Activated CD8-positive, alpha-beta T cell treated with anti-CD3 and anti-CD28 coated beads, Interleukin-2, amount 10 ng/mL, durations not matched to agents 7 days and 5 days (primary cell): ENCODE results near the gene STAU1. TPM values are rescaled to one million over a fixed set of nuclear protein-coding genes. Genes with fewer than 3 reads are reported as not detected.

Experiments used
- ATAC-seq: fragments of 150-1000 bp; cut with Tn5 transposase; one replicate; pipeline ENCODE4 v1.10.0; 2021; ENCODE audit warnings: moderate library complexity
- CTCF ChIA-PET: fragments of 350-600 bp; sonication (Branson Sonifier 250); formaldehyde crosslinking; loops from one replicate; lab custom pipeline; 2021; ENCODE audit warnings: antibody characterized with exemption; lab: Charles Lee
- POLR2A ChIA-PET: fragments of 350-600 bp; sonication (Branson Sonifier 250); formaldehyde crosslinking; loops from one replicate; lab custom pipeline; 2021; ENCODE audit warnings: antibody characterized with exemption; lab: Charles Lee
- DNase-seq: peaks from one replicate; pipeline ENCODE4 v3.0.0-alpha.2; 2020
- H3K27ac Mint-ChIP-seq: one replicate; pipeline ENCODE4 v1.8.0; 2021; ENCODE audit warnings: mild to moderate bottlenecking, mixed read lengths
- H3K27me3 Mint-ChIP-seq: one replicate; pipeline ENCODE4 v1.8.0; 2021; ENCODE audit warnings: low read depth, mixed read lengths
- H3K36me3 Mint-ChIP-seq: one replicate; pipeline ENCODE4 v1.8.0; 2021; ENCODE audit warnings: low read depth, mixed read lengths
- H3K4me1 Mint-ChIP-seq: one replicate; pipeline ENCODE4 v1.8.0; 2021; ENCODE audit warnings: low read depth, mixed read lengths
- H3K4me3 Mint-ChIP-seq: one replicate; pipeline ENCODE4 v1.8.0; 2021; ENCODE audit warnings: mild to moderate bottlenecking, mixed read lengths
- H3K9me3 Mint-ChIP-seq: one replicate; pipeline ENCODE4 v1.8.0; 2022; ENCODE audit warnings: mixed read lengths; ENCODE audit not compliant: insufficient read depth
- total RNA-seq, 2 experiments: library from RNA; stranded (reverse); gene quantifications; one replicate each; pipeline ENCODE4 v1.2.3, GENCODE V29; 2021

STAU1 gene
- total RNA-seq, 2 experiments from 2014 or later = 42.5 to 46.5 TPM

DNA sequence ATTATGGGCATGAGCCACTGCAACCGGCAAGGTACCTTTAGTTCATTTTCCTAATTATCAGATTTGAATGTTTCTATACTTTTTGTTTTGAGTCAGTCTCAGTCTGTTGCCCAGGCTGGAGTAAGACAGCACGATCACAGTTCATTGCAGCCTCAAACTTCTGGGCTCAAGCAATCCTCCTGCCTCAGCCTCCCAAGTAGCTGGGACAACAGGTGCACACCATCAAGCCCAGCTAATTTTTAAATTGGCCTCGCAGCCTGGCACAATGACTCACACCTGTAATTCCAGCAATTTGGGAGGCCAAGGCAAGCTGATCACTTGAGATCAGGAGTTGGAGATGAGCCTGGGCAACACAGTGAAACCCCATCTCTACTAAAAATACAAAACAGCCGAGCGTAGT, 24.4 kb downstream of the STAU1 start:
- ATAC-seq (no peak), DNase-seq (no peak)
- no peak overlapping the region for H3K4me3 Mint-ChIP-seq
- H3K27me3 Mint-ChIP-seq = no peaks in the 10 kb centered on the region
- H3K9me3 Mint-ChIP-seq = no peaks in the 10 kb centered on the region
- H3K27ac Mint-ChIP-seq = no peak overlapping the region
- H3K36me3 Mint-ChIP-seq = peaks cover 40% of the 10 kb centered on the region
- ChIA-PET POLR2A (interaction anchor here (0.7 to 0.8 kb wide), 2 partner anchors 9 to 10 kb away, joined by 3 read pairs; no protein-coding TSS in a partner anchor), CTCF (interaction anchor here (4.5 to 6.5 kb wide), 2 partner anchors 31 to 53 kb away, joined by 31 to 33 read pairs; no protein-coding TSS in a partner anchor)
- H3K4me1 Mint-ChIP-seq = peaks cover 44% of the 10 kb centered on the region

DNA sequence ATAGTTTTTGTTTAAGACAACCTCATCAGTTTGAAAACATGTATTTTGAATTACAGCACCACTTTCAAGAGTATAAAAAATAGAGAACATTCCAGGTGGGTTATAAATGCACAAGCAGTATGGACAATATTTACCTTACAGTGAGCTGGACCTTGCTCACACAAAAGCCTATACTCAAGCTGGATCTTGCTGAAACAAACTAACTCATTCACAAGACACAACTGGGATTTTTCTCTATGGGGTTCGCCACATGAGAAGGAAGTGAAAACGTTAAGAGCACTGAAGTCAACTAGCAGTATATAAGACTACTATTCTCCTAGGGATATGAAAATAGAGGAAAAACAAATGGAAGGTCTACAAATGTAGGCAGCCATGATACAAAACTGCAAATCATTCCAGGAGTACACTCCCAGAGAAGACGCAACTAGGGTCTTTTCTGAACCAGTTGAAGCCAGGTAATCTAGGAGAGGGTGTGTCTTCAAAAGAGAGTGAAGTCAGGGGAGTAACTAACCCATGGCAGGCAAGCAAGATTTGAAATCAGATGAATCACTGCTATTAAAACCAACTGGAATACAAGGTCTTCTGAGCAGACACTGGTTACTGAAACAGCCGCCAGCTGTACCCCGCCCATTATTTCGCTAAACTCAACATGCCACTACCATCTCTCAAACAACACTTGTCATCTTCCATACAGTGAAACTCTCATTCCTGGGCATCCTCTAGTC, 26.5 kb downstream of the STAU1 start:
- ChIA-PET POLR2A (no interaction called here), CTCF (interaction anchor here (0.6 kb wide), 1 partner anchor 56 kb away, joined by 3 read pairs; no protein-coding TSS in a partner anchor)
- H3K4me1 Mint-ChIP-seq = peaks cover 31% of the 10 kb centered on the region
- H3K36me3 Mint-ChIP-seq = peaks cover 43% of the 10 kb centered on the region
- no peak overlapping the region for H3K4me3 Mint-ChIP-seq
- ATAC-seq (no peak), DNase-seq (no peak)
- no peaks in the 10 kb centered on the region for H3K9me3 Mint-ChIP-seq
- peak overlapping the region; percentile 43 for H3K27ac Mint-ChIP-seq
- H3K27me3 Mint-ChIP-seq = no peaks in the 10 kb centered on the region

DNA sequence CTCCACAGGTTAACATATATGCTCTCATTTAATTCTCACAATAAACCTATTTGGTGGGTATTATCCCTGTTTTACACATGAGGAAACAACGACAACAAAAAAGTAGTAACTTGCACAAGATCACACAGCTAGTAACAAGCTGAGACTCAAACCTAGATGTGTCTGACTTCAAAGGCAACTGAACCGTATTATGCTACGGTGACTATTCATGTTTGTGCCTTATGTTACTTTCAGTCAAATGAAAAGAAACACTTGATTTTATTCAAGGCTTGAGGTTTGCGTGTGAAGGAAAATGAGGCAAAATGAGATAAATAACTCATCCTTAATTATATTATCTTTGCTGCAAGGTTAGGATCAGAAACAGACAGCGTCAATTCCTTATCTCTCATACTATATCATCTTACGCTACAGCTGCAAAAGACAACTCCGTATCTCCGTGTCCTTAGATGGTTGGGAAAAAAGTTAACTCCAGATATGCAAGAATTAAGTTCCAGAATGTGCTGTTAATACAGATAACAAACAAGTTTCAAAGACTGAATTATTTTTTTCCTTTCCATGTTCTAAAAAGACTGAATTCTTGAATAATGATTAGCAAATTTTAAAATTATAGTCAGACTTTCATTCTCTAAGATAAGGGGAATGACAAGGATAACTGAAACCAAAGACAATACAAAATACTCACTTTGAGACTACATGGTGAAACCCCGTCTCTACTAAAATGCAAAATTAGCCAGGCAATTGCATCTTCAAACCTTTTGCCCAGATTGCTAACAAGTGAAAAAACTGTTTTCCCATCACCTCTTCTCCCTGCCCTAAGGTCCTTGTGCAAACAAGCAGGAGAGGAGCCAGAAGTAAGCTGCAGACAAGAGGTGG, 27.8 kb downstream of the STAU1 start:
- Mint-ChIP-seq H3K9me3 (no peaks in the 10 kb centered on the region), H3K4me3 (no peak overlapping the region), H3K4me1 (peaks cover 28% of the 10 kb centered on the region), H3K27me3 (no peaks in the 10 kb centered on the region), H3K36me3 (peaks cover 36% of the 10 kb centered on the region), H3K27ac (peak overlapping the region; percentile 16)
- ChIA-PET POLR2A (no interaction called here), CTCF (interaction anchor here (0.9 to 2.3 kb wide), 3 partner anchors 18 to 57 kb away, joined by 3 to 9 read pairs (median 9); no protein-coding TSS in a partner anchor)
- no peak for DNase-seq
- no peak for ATAC-seq

DNA sequence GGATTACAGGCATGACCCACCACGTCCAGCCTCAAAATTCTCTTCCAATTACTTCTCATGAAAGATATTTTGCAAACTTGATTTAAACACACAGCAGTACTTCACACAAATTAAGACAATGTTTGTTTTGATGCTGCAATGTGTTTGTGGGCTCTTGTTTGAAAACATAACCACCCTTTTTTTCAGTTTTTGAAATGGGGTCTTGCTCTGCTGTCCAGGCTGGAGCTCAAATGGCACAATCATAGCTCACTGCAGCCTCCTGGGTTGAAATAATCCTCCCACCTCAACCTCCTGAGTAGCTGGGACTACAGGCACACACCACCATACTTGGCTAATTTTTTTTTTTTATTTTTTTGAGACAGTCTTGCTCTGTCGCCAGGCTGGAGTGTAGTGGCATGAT, 31.0 kb downstream of the STAU1 start:
- H3K27ac Mint-ChIP-seq = no peak overlapping the region
- H3K36me3 Mint-ChIP-seq = peaks cover 46% of the 10 kb centered on the region
- no peak for DNase-seq
- H3K4me1 Mint-ChIP-seq = peaks cover 31% of the 10 kb centered on the region
- H3K27me3 Mint-ChIP-seq = no peaks in the 10 kb centered on the region
- POLR2A ChIA-PET = no interaction called here
- no peak overlapping the region for H3K4me3 Mint-ChIP-seq
- ATAC-seq = no peak
- H3K9me3 Mint-ChIP-seq = no peaks in the 10 kb centered on the region
- CTCF ChIA-PET = no interaction called here

DNA sequence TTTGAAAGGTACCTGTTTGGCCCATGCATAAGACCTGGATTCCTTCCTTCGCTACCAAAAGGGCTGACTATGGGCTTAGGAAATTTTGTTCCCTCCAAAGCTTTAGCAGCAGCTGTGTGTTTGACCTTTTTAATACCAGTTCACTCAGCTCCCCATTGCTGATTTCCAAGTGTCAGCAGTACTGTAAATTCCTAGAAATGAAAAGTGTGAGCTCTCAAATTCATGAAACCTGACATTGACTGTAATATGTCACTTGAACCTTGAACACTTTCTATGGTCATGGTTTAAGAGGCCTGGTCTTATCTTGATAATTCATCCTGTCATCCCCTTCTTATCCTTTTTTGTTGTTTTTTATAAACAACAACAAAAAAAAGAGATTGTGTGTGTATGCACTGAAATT, 31.7 kb downstream of the STAU1 start:
- Mint-ChIP-seq H3K4me1 (peaks cover 27% of the 10 kb centered on the region), H3K36me3 (peaks cover 45% of the 10 kb centered on the region), H3K27me3 (no peaks in the 10 kb centered on the region), H3K9me3 (no peaks in the 10 kb centered on the region), H3K4me3 (no peak overlapping the region), H3K27ac (no peak overlapping the region)
- DNase-seq (no peak), ATAC-seq (no peak)
- CTCF ChIA-PET = interaction anchor here (0.9 kb wide), 1 partner anchor 23 kb away, joined by 3 read pairs; no protein-coding TSS in a partner anchor
- POLR2A ChIA-PET = interaction anchor here (1.0 kb wide), 1 partner anchor 23 kb away, joined by 3 read pairs; no protein-coding TSS in a partner anchor

DNA sequence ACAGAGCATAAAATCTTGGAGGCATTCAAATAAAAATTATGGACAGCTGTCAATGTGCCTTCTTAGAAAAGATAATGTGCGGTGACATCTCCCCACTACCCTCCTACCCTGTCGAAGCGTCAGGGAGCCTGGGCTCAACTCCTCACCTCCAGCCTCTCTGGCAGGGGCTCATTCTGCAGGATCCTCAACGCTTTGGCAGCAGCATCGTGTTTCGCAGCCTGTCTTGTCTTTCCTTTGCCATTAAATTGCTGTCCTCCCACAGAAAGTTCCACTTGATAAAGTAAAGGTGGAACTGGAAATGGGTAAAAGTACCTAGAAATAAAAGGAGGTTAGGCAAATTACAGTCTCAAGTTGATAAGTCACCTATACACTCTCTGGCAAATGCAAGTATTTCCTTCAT, 36.7 kb downstream of the STAU1 start:
- H3K9me3 Mint-ChIP-seq = no peaks in the 10 kb centered on the region
- no peak overlapping the region for H3K4me3 Mint-ChIP-seq
- peaks cover 10% of the 10 kb centered on the region for H3K4me1 Mint-ChIP-seq
- peaks cover 46% of the 10 kb centered on the region for H3K36me3 Mint-ChIP-seq
- ChIA-PET CTCF (interaction anchor here (1.8 kb wide), 1 partner anchor 66 kb away, joined by 11 read pairs; no protein-coding TSS in a partner anchor), POLR2A (interaction anchor here (1.4 kb wide), 1 partner anchor 36 kb away, joined by 3 read pairs; the partner anchor contains the start of gene STAU1)
- H3K27me3 Mint-ChIP-seq = no peaks in the 10 kb centered on the region
- no peak overlapping the region for H3K27ac Mint-ChIP-seq
- no peak for ATAC-seq
- no peak for DNase-seq

DNA sequence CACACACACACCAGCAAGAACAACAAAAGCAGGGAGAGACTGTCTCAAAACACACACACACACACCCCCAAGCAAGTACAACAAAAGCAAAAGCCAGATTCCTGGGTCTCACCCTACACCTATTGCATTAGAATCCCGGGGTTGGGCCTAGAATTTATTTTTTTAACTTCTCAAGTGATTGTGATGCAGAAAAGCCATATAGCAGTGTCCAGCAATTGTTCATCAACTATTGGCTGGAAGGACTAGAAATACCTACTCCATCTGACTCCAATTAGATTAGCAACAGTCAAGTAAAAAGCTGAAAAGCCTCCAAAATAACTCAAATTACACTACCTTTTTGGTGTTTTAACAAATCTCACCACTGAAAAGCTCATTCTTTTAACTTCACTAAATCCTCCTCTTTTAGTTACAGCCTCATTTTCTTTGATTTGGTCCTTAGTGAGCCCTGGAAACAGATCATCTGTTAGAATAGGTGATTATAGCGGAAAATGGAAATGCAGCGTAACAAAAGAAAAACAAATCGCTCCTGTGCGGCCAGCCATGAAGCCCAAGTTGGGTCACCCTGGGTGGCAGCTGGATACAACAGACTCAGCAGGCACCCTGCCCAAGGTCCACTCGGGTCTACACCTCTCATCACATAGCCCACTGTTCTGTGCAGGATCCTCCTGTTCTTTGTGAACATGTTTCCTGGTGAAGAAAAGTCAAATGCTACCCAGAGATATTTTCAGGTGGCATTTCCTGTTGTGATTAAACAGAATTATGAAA, 38.7 kb downstream of the STAU1 start:
- no peaks in the 10 kb centered on the region for H3K27me3 Mint-ChIP-seq
- POLR2A ChIA-PET = interaction anchor here (0.7 kb wide), 1 partner anchor 1840 kb away, joined by 3 read pairs; no protein-coding TSS in a partner anchor
- H3K4me3 Mint-ChIP-seq = no peak overlapping the region
- H3K9me3 Mint-ChIP-seq = no peaks in the 10 kb centered on the region
- peaks cover 43% of the 10 kb centered on the region for H3K36me3 Mint-ChIP-seq
- no peaks in the 10 kb centered on the region for H3K4me1 Mint-ChIP-seq
- peak overlapping the region; percentile 28 for H3K27ac Mint-ChIP-seq
- CTCF ChIA-PET = interaction anchor here (0.8 to 1.9 kb wide), 4 partner anchors 12 to 68 kb away, joined by 3 to 4 read pairs (median 4); no protein-coding TSS in a partner anchor
- no peak for DNase-seq
- ATAC-seq = no peak

DNA sequence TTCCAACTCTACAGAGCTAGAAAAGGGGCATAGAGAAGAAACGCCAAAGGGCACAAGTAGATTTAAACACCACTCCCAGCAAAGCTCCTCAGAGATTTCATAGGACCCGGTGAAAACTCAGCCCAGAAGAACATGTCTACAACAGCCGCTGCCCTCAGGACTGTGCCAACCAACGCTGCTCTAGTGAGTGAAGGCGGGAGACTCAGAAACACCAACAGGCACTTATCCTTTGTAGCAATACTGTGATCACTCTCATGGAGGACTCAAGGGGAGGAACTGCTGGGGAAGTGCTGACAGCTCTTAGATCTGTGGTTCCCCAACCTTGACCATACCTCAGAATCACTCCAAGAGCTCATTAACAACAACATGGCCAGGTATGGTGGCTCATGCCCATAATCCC, 39.5 kb downstream of the STAU1 start:
- no peaks in the 10 kb centered on the region for H3K27me3 Mint-ChIP-seq
- no peaks in the 10 kb centered on the region for H3K9me3 Mint-ChIP-seq
- no peak overlapping the region for H3K27ac Mint-ChIP-seq
- H3K36me3 Mint-ChIP-seq = peaks cover 46% of the 10 kb centered on the region
- no peak for DNase-seq
- POLR2A ChIA-PET = no interaction called here
- CTCF ChIA-PET = interaction anchor here (0.8 to 1.9 kb wide), 3 partner anchors 11 to 69 kb away, joined by 3 to 4 read pairs (median 4); no protein-coding TSS in a partner anchor
- ATAC-seq = no peak
- no peak overlapping the region for H3K4me3 Mint-ChIP-seq
- no peaks in the 10 kb centered on the region for H3K4me1 Mint-ChIP-seq

DNA sequence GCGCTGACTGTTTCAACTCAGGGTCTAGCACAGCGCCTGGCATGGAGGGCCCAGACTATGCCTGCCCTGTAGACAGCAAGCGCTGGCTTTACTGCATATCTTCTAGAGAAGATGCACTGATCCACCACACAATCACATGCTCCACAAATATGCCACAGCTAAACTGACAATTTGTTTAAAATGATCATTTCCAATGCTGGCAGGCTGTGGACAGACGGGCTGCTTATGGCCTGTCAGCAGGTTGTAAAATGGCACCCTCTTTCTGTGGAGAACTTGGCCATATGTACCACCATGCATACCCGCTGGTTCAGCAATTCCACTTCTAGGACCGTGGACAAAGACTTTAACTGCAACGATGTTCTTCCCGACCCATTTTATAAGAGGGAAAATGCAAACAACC, 40.8 kb downstream of the STAU1 start:
- no peak for ATAC-seq
- Mint-ChIP-seq H3K4me1 (no peaks in the 10 kb centered on the region), H3K27ac (no peak overlapping the region), H3K27me3 (no peaks in the 10 kb centered on the region), H3K9me3 (no peaks in the 10 kb centered on the region), H3K36me3 (peaks cover 49% of the 10 kb centered on the region), H3K4me3 (no peak overlapping the region)
- POLR2A ChIA-PET = interaction anchor here (0.6 kb wide), 1 partner anchor 177 kb away, joined by 3 read pairs; no protein-coding TSS in a partner anchor
- DNase-seq = no peak
- CTCF ChIA-PET = interaction anchor here (1.1 to 1.4 kb wide), 5 partner anchors 15 to 70 kb away, joined by 3 to 4 read pairs (median 3); partner anchors contain the start of gene STAU1

DNA sequence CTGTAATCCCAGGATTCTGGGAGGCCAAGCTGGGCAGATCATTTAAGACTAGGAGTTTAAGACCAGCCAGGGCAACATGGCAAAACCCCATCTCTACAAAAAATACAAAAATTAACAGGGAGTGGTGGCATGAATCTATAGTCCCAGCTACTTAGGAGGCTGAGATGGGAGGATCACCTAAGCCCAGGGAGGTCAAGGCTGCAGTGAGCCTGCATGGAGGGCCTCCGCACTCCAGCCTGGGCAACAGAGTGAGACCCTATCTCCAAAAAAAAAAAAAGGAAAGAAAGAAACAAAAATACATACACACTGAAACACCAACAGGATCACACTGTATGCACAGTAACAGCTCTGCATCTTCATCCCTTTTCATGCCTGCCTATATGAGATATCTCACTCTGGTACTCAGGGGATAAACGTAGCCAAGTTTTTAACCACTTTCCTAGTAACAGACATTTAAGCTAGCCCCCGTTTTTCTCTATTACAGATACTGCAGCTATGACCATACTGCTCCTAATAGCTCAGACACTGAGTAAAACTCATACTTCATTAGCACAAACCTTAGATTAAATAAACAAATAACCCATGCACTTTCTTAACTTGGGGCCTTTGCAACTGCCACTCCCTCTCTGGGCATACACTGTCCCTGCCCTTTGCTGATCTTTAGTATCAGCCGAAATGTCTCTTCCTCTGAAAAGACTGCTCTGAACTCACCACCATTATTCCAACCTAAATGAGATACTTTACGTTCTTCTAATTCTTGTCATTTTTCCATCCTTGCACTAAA, 41.5 kb downstream of the STAU1 start:
- no peaks in the 10 kb centered on the region for H3K27me3 Mint-ChIP-seq
- ATAC-seq (no peak), DNase-seq (no peak)
- H3K36me3 Mint-ChIP-seq = peaks cover 45% of the 10 kb centered on the region
- H3K27ac Mint-ChIP-seq = no peak overlapping the region
- ChIA-PET CTCF (interaction anchor here (0.9 to 1.4 kb wide), 6 partner anchors 14 to 71 kb away, joined by 3 to 4 read pairs (median 3); partner anchors contain the start of gene STAU1), POLR2A (interaction anchor here (0.6 kb wide), 1 partner anchor 178 kb away, joined by 3 read pairs; no protein-coding TSS in a partner anchor)
- H3K4me1 Mint-ChIP-seq = no peaks in the 10 kb centered on the region
- H3K9me3 Mint-ChIP-seq = no peaks in the 10 kb centered on the region
- no peak overlapping the region for H3K4me3 Mint-ChIP-seq
